Esophagus muscularis mucosa (tissue), 4 donors: Measurements from ENCODE around the gene ACP3.

Experiments
- CTCF ChIP-seq, 3 experiments: fragments of 200-600 bp in 2 of 3; fragments of 450-650 bp in 1 of 3; sonication (generic) in 2 of 3; IDR thresholded peaks; one replicate each; pipeline ENCODE4 v1.5.1; 2017 to 2019; ENCODE audit warnings: antibody characterized with exemption in 3 of 3, mild to moderate bottlenecking in 2 of 3, moderate library complexity in 1 of 3
- EP300 ChIP-seq: sonication (generic); formaldehyde crosslinking; IDR thresholded peaks from one replicate; pipeline ENCODE4 v1.6.1; 2017; ENCODE audit warnings: antibody characterized with exemption
- POLR2A ChIP-seq: fragments of 450-650 bp; IDR thresholded peaks from one replicate; pipeline ENCODE4 v1.6.1; 2017; ENCODE audit warnings: antibody characterized with exemption, moderate library complexity, mild to moderate bottlenecking, low read depth
- POLR2AphosphoS5 ChIP-seq, 2 donors: sonication (generic); formaldehyde crosslinking; IDR thresholded peaks; one replicate each; pipeline ENCODE4 v1.6.1; 2017; ENCODE audit warnings: antibody characterized with exemption in 2 of 2

DNA sequence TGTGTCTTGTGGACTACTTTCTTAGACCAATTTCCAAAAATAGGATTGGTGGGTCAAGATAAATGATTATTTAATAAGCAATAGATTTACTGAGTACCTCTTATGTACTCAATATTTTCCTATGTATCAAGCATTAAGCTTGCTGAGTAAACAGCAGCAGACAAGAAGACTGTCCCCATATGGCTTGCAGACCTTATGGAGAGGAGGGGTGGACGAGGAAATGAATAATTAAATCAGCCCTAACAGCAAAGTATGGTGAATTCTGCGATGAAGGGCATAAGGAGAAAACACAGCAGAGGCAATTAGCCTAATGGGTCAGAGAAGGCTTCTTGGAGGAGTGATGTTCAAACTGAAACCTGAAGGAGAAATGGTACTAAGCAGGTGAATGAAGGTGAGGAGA lies 45.1 kb downstream of the ACP3 start:
- no peak for TF ChIP-seq CTCF (IDR thresholded peaks at IDR 0.05)
- no peak for TF ChIP-seq POLR2A
- TF ChIP-seq POLR2AphosphoS5 (IDR thresholded peaks at IDR 0.05), result no peak
- no peak for TF ChIP-seq EP300
